ENCODE results near the gene CHCHD6. TPM values are rescaled to one million over a fixed set of nuclear protein-coding genes. Genes with fewer than 3 reads are reported as not detected.

CHCHD6 gene
- total and polyA plus RNA-seq, 4 donors: 2.0 to 5.1 (median 3.9) TPM

DNA sequence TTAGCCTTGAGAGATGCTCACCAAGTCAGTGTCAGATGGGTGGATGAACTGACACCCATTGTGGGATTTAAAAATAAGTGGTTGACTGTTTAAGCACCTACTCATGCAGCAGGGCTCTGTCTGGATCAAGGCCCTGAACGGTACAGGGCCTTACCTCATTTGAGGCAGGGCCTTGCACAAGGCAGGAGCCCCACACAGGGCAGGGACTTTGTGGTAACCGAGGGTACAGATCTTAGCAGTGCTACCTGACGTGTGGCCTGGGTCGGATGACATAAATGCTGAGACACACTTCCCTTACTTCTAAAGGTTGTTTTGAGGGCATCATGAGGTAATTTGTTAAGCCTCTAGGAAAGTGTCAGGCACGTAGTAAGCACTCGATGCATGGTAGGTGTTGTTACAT, 219.4 kb downstream of the CHCHD6 start:
- TF ChIP-seq ZBTB33 (IDR thresholded peaks at IDR 0.05): no peak
- TF ChIP-seq, protein P1, sequence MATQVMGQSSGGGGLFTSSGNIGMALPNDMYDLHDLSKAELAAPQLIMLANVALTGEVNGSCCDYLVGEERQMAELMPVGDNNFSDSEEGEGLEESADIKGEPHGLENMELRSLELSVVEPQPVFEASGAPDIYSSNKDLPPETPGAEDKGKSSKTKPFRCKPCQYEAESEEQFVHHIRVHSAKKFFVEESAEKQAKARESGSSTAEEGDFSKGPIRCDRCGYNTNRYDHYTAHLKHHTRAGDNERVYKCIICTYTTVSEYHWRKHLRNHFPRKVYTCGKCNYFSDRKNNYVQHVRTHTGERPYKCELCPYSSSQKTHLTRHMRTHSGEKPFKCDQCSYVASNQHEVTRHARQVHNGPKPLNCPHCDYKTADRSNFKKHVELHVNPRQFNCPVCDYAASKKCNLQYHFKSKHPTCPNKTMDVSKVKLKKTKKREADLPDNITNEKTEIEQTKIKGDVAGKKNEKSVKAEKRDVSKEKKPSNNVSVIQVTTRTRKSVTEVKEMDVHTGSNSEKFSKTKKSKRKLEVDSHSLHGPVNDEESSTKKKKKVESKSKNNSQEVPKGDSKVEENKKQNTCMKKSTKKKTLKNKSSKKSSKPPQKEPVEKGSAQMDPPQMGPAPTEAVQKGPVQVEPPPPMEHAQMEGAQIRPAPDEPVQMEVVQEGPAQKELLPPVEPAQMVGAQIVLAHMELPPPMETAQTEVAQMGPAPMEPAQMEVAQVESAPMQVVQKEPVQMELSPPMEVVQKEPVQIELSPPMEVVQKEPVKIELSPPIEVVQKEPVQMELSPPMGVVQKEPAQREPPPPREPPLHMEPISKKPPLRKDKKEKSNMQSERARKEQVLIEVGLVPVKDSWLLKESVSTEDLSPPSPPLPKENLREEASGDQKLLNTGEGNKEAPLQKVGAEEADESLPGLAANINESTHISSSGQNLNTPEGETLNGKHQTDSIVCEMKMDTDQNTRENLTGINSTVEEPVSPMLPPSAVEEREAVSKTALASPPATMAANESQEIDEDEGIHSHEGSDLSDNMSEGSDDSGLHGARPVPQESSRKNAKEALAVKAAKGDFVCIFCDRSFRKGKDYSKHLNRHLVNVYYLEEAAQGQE (IDR thresholded peaks at IDR 0.05): no peak
- TF ChIP-seq FOXA1 (IDR thresholded peaks at IDR 0.05): no peak
- no peak for TF ChIP-seq HNF4A (conservative IDR thresholded peaks at IDR 0.05)
- no peak for TF ChIP-seq EGR1 (IDR thresholded peaks at IDR 0.05; ENCODE audit: low read depth in 2 of 2)
- no peak for TF ChIP-seq FOXA2 (IDR thresholded peaks at IDR 0.05)
- no peak for TF ChIP-seq SP1 (IDR thresholded peaks at IDR 0.05)
- TF ChIP-seq GABPA (IDR thresholded peaks at IDR 0.05 in 1 of 2, conservative IDR thresholded peaks at IDR 0.05 in 1 of 2): no peak
- no peak for TF ChIP-seq CTCF (IDR thresholded peaks at IDR 0.05; ENCODE audit: low read depth, low read length, missing input control)
- TF ChIP-seq TAF1 (conservative IDR thresholded peaks at IDR 0.05): no peak
- TF ChIP-seq YY1 (IDR thresholded peaks at IDR 0.05): no peak
- TF ChIP-seq NR2F2 (IDR thresholded peaks at IDR 0.05): no peak
- no peak for TF ChIP-seq HNF4G (IDR thresholded peaks at IDR 0.05)
- TF ChIP-seq, protein P2, sequence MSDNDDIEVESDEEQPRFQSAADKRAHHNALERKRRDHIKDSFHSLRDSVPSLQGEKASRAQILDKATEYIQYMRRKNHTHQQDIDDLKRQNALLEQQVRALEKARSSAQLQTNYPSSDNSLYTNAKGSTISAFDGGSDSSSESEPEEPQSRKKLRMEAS (IDR thresholded peaks at IDR 0.05): no peak
- no peak for TF ChIP-seq RXRA (IDR thresholded peaks at IDR 0.05)
- no peaks in the 10 kb centered on the region for H3K9me3 ChIP-seq (ENCODE audit: control insufficient read depth in 4 of 4, low read length in 3 of 4)
- H3K36me3 ChIP-seq (ENCODE audit: control insufficient read depth in 4 of 4, insufficient read depth in 3 of 4, low read depth in 1 of 4, low read length in 3 of 4): no peaks in the 10 kb centered on the region
- WGBS: 96% methylated on average over 6 of the region's 6 CpGs
- H3K27ac ChIP-seq (ENCODE audit: low read depth in 1 of 2, low read length in 2 of 2): no peak overlapping the region
- H3K4me3 ChIP-seq (ENCODE audit: low read depth in 1 of 3, low read length in 3 of 3): no peak overlapping the region
- DNase-seq (ENCODE audit: low spot score): no peak
- no peak overlapping the region for H3K9ac ChIP-seq (ENCODE audit: low read depth in 1 of 2, low read length in 2 of 2)
- no peaks in the 10 kb centered on the region for H3K27me3 ChIP-seq (ENCODE audit: control insufficient read depth in 4 of 4, insufficient read depth in 4 of 4, low read length in 3 of 4)
- no peaks in the 10 kb centered on the region for H3K4me1 ChIP-seq (ENCODE audit: control insufficient read depth in 4 of 4, insufficient read depth in 4 of 4, low read length in 3 of 4)

DNA sequence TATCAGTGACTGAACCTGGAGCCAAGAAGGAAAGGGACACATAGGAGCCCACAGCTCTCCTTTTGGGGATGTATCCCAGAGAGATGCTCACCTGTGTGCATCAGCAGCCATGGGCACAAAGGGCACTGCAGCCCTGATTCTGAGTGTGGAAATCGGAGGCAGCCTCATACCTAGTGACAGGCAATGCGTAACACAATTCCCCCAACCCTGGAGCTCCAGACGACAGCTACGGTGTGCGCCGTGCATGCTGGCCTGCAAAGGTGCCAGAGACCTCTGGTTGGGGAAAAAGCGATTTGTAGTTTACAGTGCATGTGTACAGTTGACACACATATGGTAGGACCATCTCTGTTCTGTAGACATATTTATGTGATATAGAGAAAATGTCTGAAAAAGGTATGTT, 219.9 kb downstream of the CHCHD6 start:
- H3K9ac ChIP-seq (ENCODE audit: low read depth in 1 of 2, low read length in 2 of 2): no peak overlapping the region
- no peak for DNase-seq (ENCODE audit: low spot score)
- WGBS: 96% methylated on average over 7 of the region's 7 CpGs
- no peaks in the 10 kb centered on the region for H3K9me3 ChIP-seq (ENCODE audit: control insufficient read depth in 4 of 4, low read length in 3 of 4)
- TF ChIP-seq RAD21 (IDR thresholded peaks at IDR 0.05) (no peak), HNF4A (conservative IDR thresholded peaks at IDR 0.05) (no peak), JUND (IDR thresholded peaks at IDR 0.05) (no peak)
- no peaks in the 10 kb centered on the region for H3K36me3 ChIP-seq (ENCODE audit: control insufficient read depth in 4 of 4, insufficient read depth in 3 of 4, low read depth in 1 of 4, low read length in 3 of 4)
- no peak overlapping the region for H3K4me3 ChIP-seq (ENCODE audit: low read depth in 1 of 3, low read length in 3 of 3)
- H3K27ac ChIP-seq (ENCODE audit: low read depth in 1 of 2, low read length in 2 of 2): no peak overlapping the region
- no peaks in the 10 kb centered on the region for H3K27me3 ChIP-seq (ENCODE audit: control insufficient read depth in 4 of 4, insufficient read depth in 4 of 4, low read length in 3 of 4)
- H3K4me1 ChIP-seq (ENCODE audit: control insufficient read depth in 4 of 4, insufficient read depth in 4 of 4, low read length in 3 of 4): no peaks in the 10 kb centered on the region

Measured in liver (tissue), 9 donors.